ENCODE results near the gene ANP32E.

Gene ANP32E

DNA sequence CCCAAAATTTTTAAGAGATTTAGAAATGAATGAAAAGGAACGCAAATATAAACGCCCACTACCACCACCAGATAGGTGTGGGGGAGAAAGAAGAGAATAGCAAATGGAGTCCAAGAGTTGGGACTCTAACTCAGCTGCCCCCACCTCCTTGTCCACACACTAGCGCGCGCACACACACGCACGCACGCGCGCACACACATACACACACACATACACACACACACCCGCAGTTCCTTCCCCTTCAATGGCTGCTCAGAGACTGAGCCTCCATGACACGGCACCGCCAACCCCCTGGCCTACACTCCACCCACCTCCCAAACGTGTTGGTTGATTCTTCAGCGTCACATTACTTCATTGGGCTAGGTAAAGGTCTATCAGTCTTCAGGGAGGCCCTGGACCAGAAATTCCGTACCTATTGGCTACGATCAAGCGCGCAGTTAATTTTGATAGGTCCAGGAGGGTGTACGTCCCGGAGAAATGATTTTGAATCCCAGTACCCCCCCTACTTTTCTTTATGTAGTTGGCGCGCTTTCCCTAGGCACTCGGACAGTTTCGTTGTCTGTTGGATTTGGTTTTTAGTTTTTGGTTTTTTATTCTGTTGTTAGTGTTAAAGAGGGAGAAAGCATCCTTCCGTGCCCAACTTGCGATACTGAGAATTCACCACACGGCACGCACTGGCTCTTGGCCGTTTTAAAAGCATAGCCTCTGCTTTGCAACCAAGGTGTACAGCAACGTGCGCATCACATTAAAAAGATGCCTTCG is at the start of gene ANP32E:
Gene ANP32E, minus strand, starts transcription at position 261 of the 762 bp plus-strand sequence. CDS start 326 bp downstream, outside the sequence.
- DNase-seq, result peak; percentile 92

DNA sequence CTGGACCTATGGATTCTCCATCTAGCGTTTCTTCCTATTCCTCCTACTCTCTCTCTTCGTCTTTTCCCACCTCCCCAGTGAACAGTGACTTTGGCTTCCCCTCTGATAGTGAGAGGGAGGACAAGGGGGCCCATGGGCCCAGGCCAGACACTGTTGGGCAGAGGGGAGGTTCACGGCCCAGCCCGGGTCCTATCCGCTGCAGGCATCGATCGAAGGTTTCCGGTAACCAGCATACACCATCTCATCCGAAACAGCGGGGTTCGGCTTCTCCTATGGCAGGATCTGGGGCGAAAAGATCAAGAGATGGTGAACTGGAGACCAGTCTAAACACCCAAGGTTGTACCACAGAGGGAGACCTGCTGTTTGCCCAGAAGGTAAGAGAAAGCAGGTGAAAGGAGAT is 47.3 kb upstream of the ANP32E start:
- DNase-seq, result no peak

DNA sequence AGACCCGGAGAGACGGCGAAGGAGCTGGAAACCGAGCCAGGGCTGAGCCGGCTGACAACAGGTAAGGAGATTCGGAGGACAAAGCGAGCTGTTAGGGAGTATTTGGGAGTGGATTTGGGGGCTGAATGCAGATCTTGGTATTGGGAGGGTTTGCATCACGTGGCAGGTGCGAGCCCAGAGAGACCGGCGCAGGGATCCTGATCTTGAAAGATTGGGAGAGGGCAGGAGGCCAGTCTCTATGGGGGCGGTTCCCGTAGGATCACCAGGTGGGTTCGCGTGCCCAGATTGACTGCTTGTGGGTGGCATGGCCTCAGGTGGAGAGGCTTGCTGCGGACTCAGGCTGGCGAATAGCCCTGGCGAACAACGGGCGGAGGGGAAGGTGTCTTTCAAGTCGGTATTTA is 46.6 kb upstream of the ANP32E start:
- no peak for DNase-seq

DNA sequence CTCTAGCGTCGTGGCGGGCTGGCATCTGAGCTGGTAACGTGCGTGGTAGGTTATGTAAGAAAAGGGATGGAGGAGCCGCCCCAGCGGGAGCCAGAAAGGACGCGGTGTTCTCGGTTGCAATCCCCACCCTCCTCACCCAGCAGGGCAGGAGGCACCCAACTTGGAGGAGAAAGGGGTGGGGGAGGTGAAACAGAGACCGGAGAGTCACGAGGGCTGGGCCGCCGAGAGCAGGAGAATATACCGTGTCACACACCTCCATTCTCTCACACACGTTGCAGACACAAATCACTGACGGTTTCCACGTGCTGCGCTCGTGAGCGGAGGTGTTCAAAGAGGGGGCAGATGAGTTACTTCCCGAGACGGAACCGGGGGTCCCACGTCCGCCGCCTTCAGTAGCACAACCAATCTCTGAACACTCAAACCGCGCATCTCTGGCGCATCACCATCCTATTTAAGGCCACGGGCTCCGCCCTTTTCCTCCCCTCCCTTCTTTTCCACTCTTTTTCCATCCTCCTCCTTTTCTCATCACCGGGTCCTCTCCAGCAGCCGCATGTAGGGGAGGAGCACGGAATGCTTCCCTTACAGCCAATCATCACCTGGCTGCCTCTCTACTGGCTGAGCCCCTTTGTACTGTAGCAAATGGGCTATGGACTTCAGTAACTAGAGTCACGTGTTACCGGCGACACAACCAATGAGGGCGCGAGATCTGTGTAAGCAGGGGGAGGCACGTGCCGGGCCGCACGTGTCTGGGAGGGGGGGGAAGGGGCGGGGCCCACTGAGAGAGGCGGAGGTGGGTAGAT is 46.0 kb upstream of the ANP32E start, which contains the start of gene CIART:
Gene CIART, plus strand, starts transcription at position 797 of the 800 bp plus-strand sequence. CDS start 714 bp downstream, outside the sequence.
- DNase-seq, result peak; percentile 77

DNA sequence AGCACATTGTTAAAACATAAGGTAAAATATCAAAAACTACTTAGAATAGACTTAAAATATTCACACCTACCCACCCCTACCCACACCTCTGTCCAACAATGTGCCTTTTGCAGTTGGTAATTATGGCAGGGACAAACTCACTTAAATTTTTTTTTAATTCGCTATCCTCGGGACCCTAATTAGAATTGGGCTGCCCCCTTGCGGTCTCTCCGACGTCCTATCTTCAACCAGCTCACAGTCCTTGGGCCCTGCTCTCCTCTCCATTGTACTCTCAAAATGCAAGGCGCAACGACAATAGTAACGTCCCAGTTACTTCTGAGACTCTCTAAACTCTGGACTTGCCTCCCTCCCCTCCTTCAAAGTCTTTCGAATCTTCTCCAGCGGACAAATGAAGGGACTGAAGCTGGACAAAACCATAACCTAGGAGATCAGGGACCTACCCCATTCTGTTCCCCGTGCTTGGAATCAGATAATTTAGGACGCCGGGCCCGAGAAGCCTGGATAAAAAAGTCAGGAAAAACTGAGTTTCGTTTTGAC is 45.4 kb upstream of the ANP32E start:
- DNase-seq, result peak; percentile 73

DNA sequence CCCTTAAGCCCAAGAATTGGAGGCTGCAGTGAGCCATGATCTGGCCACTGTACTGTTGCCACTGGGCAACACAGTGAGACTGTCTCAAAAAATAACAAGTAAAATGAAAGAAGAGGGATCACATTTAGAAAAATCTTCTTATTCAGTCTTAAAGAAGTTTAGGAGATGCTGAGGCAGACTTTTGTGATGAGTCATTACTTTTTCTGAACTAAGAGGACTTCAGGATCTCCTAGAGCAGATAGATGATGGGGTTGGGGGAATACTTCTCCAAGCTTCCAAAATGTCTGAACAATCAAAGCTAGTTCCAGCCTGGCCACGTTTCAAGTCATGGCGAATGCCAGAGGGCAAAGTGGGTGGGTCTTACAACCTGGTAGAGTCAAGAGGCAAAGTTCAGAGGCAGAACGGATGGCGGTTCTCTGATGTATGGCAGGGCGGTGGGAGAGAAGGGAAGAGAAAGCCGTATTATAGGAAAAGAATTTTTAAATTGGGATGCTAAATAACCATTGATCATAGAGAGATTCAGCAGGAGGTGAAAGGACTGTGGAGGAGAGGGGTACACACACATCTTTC is 44.3 kb upstream of the ANP32E start:
- DNase-seq, result no peak

DNA sequence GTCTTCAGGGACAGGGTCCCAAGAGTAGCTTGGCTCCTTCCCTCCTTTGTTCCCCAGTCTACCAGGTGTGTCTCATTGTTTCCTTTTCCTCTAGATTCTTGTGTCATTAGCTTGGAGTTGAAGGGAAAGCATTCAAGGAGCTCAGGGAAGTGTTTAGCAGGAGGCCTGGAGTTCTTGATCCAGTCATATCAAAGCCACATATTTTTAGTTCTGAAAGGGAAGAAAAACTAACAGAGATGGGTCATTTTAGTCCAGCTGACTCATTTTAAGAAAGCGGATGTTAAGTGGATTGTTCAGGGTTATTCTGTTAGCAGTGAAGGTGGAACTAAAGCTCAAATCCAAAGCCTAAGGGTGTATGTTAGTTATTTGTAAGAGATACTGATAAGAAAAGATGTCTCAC is 37.4 kb upstream of the ANP32E start:
- DNase-seq, result no peak

DNA sequence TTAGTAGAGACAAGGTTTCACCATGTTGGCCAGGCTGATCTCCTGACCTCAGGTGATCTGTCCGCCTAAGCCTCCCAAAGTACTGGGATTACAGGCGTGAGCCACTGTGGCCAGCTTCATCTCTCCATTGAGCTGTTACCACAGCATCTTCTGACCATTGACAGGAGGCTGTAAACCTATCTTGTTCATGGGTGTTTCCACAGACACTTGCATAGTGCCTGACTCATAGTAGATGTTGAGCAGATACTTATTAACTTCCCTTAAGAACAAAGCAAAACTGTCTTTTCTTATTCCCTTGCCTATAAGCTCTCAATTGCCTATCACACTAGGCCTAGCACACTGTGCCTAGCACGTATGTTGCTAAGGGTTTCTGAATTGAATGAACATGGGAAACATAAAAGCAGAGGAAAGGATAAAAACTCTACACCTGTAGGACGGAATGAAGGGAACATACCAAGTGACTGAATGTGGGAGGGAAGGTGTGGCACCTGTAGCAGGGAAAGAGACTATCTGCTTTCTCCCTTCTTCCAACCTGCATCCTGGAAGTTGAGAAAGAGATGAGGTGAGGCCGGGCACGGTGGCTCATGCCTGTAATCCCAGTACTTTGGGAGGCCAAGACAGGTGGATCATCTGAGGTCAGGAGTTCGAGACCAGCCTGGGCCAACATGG is 35.5 kb upstream of the ANP32E start:
- no peak for DNase-seq

DNA sequence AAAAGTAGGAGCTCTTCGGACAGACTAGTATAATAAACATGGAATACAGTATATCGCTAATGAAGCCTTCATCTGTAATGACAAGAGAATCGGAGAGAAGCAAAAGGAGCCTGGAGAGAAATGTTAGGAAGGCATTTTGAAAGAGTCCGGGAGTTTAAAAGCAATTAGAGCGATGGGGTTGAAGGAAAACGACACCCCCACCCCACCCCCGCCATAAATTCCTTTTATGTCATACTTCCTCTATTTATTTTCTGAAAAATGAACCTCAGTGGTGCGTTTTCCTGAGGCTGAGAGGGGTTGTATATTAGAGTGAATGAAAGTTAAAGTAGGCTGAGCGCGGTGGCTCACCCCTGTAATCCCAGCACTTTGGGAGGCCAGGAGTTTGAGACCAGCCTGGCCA is 33.5 kb upstream of the ANP32E start:
- DNase-seq, result no peak

DNA sequence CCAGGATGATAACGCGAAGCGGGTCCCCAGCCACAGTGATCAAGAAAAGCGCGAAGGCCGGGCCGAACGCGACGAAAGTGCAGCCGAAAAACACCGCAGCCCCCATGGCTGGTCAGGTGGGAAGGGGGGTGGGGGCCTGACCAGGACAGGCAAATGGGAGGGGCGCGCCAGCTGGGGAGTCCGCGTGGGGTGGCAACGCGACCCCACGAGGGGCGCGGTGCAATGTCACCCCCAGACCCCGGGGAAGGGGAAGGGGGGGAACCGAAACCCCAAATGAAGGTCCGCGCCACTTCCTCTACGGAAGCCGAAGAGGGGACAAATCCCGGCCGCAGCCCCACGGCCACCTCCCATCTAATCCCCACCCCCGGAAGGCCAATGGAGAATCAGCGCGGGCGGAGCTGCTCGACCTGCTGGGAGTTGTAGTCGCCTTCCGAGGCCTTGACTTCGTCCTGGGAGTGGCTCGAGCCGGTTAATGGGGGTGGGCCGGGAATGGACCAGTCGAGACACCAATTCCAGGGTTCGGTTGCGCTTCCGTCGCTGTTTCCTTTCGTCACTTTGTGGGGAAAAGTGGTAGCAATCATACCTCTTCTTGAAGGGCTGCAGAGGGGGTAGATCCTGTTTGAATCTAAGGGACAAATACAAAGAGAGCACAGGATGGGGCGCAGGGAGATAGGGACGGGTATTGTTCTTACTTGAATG is 32.9 kb upstream of the ANP32E start, which contains the start of gene APH1A:
Gene APH1A, minus strand, starts transcription at position 312 of the 699 bp plus-strand sequence. Its CDS starts 206 bp downstream, at position 106.
- DNase-seq, result peak; percentile 95

DNA sequence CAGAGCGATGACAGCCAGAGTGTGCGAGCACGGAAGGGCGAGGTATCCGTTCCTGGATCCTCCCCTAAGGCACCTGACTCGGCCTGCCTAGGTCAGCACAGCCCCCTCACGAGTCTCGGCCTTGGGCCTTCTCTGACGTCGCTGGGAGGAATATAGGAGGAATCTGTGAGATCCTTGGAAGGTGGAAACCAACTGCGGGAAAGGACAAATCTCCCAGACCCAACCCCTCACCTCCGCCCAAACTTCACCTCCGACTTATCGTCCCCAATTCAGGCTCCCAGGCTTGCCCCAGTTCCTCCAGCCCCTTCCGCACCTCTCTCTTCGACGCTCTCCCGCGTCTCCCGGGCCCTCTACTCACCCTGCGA is 32.4 kb upstream of the ANP32E start:
- DNase-seq, result peak; percentile 51

DNA sequence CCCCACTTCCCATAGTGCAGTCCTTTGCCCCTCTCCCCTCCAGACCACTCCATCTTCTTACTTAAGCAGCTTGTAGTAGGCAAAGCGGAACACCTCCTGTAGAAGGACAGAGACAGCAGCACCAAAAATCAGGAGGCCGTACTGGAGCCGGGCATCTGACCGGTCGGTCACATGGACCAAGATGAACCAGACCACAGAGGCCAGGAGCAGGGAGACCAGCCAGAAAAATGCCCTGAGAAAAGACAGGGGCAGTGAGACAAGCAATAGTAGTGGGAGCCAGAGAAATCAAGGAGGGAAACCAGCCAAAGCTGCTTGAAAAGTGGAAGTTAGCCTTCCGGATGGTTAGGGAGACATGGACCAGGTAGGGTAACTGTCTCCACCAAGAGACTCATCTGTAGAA is 32.0 kb upstream of the ANP32E start:
- DNase-seq, result no peak

DNA sequence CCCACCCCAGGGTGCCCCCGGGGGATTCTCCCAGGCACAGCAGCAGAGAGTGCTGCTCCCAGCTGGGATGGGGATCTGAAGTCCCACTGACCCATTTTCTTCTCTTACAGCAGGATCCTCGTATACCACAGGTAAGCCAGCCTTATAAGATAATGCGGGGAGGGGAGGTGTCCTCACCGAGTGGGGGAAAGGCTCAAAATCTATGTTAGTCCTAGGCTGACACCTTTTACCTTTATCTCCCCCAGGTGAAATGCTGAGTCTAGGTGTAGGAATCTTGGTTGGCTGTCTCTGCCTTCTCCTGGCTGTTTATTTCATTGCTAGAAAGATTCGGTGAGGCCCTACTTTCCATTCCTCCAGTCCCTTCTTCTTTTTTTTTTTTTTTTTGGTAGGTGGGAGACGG is 27.6 kb upstream of the ANP32E start:
- DNase-seq, result no peak

DNA sequence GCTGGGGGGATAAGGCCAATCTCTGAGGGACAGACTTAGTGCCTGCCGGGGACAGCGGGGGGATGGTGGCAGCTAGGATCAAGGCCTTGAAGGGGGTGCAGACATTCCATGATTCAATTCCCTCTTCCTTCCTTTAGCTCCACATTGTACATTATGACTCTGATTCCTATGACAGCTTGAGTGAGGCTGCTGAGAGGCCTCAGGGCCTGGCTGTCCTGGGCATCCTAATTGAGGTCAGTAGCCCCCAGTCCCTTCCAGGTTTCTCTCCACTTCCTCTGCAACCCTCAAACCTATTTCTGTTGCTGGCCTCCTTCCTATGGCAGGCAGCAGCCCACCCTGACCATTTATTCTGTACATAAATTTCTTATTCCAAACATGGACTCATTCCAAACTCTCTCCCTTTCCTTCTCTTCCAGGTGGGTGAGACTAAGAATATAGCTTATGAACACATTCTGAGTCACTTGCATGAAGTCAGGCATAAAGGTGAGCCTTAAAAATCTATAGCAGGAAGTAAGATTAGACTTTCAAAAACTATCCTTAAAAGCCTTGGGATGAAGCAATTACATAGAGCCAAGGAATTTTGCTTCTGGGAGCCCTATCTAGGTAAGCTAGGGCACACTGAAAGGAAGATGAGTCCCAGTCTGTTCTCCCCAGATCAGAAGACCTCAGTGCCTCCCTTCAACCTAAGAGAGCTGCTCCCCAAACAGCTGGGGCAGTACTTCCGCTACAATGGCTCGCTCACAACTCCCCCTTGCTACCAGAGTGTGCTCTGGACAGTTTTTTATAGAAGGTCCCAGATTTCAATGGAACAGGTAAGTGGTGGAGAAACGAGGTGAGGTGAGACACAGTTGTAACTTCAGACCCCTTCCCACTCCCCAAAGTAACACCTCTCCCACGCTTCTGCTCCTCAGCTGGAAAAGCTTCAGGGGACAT is 26.7 kb upstream of the ANP32E start:
- DNase-seq, result no peak

DNA sequence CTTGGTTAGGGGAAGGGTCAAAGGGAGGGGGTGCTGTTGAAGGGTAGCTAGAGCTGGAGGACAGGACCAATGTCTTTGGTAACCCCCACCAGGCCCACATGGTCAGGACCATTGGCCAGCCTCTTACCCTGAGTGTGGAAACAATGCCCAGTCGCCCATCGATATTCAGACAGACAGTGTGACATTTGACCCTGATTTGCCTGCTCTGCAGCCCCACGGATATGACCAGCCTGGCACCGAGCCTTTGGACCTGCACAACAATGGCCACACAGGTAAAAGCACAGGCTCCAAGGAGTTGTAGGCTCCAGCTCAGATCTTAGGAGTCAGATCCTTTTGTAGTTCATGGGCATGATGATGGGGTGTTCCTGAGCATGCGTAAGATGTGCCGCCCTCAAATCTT is 25.5 kb upstream of the ANP32E start:
- DNase-seq, result no peak

DNA sequence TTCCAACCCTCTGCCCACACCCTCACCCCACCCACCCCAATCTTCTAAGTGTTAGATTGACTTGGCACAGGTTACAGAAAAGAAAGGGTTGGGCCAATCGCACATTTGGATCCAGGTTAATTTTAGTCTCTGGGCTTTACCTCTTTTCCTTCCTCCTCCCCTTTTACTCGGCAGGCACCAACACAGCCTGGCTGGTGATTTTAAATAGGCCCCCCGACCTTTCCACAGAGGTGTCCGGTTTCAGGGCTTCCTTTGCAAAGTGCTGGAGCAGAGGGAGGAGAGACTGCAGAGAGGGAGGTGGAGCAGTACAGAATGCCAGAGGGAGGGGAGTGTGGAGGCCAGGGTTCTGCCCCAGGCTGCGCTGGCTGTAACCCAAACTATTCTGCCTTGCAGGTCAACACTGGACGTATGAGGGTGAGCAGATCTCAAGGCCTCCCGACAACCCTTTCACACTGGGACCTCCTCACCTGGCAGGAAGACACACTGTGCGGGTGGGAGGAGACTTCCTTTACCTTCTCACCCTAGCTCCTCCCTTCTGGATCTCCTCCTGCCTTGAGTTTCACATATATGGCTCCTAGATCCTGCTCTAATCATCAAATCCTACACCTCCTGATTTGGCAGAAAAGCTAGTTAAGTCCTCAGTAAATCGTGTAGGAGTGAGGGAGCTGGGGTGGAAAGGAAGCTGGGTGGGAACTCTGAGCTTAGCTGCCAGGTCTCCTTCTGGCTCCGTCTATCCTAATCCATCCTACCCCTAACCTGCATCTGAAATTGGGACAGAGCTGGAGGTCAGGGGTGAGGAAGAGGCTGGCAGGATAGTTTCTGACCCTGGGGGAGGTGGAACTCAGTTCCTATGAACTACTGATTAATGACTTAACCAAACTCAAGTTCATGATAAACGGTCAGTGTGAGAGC is 24.1 kb upstream of the ANP32E start:
- no peak for DNase-seq

DNA sequence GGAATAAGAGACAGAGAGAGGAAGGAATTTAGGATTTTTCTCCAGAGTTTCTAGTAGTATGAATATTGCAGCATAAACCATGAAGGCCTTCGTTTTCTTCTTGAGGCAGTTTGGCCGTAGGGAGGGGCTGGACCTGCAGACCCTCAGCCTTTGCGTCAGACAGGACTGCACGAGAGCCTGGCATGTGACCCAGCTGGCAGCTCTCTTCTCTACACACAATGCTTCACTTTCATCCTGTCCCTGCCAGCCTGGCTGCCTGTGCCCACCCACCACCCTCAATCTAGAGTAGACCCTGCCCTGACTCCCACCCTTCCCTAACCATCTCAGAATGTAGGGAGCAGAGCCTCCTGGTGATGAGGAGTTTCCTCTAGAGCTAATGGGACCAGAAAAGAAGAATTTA is 23.3 kb upstream of the ANP32E start:
- DNase-seq, result no peak

DNA sequence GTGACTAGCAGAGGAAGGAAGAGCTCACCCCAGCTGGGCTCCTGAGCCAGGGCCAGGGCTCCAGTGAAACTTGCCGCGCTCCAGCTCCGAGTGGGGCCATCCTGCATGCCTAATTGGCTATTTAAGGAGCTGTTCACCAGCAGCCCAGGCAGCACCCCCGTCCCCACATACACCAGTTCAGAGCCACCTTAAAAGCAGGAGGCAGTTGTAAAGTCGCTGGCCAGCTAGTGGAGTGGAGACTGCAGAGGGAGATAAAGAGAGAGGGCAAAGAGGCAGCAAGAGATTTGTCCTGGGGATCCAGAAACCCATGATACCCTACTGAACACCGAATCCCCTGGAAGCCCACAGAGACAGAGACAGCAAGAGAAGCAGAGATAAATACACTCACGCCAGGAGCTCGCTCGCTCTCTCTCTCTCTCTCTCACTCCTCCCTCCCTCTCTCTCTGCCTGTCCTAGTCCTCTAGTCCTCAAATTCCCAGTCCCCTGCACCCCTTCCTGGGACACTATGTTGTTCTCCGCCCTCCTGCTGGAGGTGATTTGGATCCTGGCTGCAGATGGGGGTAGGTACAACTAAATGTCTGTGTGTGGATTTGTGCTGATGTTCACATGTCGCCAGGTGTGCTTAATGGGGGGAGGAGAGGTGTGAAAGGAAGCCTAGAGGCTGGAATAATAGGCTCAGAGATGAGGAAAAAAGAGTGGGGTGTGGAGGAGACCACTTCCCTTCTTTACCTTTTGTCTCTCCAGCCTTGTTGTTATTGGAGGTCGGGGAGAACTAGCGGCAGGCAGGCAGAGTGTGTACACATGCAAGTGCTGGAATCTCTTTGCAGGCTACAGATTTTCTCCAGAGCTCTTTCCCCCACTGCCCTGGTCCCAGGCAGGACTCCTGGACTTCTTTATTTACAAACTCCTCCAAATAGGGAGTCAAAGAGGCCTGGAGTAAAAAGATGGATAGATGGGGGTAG is 22.0 kb upstream of the ANP32E start, which contains the start of gene CA14:
Gene CA14, plus strand, starts transcription at position 151 of the 962 bp plus-strand sequence. Its CDS starts 355 bp downstream, at position 506.
- DNase-seq, result no peak
